GM21423 (cell line): ENCODE measurements around the gene PSPN.
A peak's percentile ranks its signal among the peaks of the same experiment; 100 is the strongest.
"Not testable (repeated sequence)": the region's sequence is repeated elsewhere in the genome, so short reads cannot be mapped to it uniquely, and the experiment has no call there.

Experiments
- ATAC-seq: cut with Tn5 transposase; IDR thresholded peaks from one replicate; pipeline ENCODE4 v1.9.1; 2021; ENCODE audit warnings: mild to moderate bottlenecking, moderate library complexity; ENCODE audit not compliant: unreplicated experiment

Gene PSPN

DNA sequence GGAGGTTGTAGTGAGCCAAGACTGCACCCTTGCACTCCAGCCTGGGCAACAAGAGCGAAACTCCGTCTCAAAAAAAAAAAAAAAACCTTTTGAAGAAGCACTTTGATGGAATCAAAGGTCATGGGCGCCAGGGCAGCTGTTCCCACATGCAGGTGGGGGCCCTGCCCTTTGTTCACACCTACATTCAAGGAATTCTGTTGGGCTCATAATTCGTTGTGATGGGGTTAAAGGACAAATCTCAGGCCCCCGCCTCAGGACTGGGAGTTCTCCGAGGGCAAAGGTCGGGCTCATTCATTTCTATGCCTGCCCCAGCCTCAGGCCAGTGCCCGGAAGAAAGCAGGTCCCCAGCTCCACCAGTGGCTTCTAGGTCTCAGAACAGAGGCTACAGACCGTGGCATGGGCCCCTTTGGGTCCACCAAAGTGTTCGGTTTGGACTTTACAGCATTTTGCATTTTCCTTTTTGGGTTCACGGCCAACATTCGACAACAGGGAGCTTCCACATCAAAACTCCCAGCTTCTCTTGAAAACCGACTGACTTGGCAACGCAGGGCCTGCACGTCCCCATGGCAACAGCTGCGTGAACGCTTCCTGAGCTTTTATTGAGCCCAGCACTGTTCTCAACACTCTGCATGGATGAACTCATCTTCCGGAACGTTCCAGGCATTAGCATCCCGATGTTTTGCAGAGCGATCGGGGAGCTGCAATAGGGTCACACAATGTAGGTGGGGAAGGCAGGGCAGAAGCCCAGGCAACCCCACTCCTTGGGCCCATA, 27.3 kb upstream of the PSPN start:
- no peak for ATAC-seq

DNA sequence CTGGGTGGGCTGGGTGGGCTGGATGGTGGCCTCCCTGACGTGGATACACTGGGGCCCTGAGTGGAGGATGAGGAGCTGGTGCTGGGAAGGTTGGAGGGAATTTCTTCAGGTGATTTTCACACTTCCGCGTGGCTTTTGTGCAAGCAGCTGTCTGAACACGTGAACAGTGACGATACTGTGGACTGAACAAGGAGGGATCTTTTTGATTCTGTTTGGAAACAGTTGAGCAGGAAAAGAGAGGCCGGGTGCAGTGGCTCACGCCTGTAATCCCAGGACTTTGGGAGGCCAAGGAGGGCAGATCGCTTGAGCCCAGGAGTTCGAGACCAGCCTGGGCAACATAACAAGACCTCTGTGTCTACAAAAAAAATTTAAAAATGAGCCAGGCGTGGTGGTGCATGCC, 26.3 kb upstream of the PSPN start:
- no peak for ATAC-seq

DNA sequence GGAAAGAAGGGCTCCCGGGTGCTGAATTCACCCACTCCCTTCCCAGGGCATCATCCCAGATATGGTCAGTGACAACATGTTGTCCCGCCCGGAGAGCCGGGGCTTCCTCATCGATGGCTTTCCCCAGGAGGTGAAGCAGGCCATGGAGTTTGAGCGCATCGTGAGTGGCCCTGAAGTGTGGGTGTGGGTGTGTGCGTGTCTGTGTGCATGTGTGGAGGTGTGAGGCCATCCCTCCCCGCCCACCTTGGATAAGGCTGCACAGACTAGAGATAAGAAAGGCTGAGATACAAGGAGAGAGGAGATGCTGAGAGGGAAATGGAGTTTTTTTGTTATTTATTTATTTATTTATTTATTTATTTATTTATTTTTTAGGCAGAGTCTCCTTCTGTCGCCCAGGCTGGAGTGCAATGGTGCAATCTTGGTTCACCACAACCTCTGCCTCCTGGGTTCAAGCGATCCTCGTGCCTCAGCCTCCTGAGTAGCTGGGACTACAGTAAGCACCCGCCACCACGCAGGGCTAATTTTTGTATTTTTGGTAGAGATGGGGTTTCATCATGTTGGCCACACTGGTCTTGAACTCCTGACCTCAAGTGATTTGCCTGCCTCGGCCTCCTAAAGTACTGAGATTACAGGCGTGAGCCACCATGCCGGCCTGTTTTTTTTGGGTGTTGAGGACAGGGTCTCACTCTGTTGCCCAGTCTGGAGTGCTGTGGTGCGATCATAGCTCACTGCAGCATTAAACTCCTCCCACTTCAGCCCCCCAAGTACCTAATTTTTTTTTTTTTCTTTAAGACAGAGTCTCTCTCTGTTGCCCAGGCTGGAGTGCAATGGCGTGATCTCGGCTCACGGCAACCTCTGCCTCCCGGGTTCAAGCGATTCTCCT, 24.6 kb upstream of the PSPN start:
- not testable (repeated sequence) for ATAC-seq

DNA sequence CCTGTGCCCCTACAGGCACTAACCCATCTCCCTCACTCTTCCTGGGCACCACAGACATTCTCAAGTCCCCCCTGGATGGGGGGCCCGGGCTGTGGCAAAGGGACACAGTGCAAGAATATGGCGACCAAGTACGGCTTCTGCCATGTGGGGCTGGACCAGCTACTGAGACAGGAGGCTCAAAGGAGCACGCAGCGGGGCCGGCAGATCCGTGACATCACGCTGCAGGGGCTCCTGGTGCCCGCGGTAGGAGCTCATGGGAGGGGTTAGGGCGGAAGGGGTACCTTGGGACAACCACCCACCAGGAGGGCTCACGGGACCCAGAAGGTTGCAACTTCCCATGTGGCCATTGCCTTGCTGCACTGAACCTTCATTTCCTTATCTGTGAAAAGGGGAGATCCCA, 20.6 kb upstream of the PSPN start:
- no peak for ATAC-seq

DNA sequence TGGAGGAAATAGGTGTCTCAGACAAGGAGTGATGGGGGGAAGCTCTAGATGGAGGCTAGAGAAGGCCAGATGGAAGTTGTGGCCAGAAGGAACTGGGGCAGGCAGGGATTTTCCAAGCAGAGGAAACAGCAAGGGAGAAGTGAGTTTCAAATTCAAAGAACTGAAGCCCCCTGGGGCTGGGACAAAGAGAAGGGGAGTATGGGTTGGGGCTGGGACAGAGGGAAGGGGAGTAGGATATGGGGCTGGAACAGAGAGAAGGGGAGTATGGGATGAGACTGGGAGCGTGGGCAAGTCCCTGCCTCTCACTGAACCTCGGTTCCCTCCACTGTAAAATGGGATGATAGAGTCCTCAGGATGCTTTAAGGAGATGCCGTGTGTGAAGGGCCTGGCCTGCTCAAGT, 19.1 kb upstream of the PSPN start:
- no peak for ATAC-seq

DNA sequence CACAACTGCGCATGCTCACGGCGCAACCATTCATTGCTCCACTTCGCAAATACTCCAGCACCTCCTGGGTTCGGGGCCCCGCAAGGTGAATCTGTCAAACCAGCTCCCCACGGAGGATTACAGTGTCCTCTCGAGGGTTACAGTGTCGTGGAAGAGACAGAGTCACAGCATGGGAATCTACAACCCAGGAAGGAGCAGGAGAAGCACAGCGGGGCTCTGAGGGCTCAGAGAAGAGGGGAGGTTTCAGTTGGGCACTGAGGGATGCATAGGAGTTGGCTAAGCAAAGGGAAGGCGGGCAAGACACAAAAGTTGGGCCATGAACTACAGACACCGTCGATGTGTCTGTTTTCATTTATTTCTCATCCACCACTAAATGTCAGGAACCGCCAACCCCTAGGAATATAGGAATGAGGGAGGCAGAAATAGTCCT, 18.3 kb upstream of the PSPN start:
- no peak for ATAC-seq

DNA sequence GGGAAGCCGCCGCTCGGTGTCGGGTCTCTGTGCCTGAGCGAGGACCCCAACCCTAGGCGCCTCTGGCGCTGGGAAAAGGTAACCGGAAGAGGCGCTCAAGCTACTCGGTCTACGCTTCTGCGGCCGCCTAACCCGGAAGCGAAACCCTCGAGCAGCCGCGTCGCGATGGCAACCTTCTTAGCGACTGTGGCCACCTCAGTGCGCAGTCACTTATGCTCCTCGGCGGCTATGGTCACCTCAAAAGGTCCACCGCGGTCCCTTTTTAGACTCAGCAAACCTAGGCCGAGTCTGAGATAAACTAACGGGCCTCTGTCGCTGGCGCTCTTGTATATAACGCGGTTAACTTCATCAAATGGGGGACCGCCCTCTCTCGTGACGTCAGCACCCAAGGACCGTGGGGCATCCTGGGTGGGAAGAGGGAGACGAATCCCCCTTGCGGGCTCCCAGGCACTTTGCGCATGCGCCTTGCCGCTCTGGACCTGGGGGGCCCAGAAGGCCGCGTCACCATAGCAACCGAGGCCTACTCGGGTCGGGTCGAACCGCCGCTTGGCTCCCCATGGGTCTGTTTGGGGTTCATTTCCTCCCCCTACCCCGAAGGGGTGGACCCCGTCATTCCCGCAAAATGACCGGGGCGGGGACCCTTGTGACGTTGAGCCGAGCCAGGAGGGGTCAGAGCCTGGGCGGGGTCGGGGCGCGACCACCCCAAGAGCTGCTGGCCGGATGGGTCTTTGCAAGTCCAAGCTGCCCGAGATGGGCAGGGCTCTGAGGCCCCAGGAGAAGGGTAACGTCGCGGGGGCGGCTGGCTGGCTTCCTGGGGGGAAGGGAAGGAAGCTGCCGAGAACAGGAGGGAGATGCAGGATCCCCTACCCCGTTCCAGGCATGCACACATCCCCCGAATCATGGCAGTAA, 17.6 kb upstream of the PSPN start, which contains the start of gene GTF2F1:
TSS of gene GTF2F1 (minus strand) at position 91 of the 909 bp plus-strand sequence. CDS start 169 bp downstream, outside the sequence.
- ATAC-seq: peak; percentile 83

DNA sequence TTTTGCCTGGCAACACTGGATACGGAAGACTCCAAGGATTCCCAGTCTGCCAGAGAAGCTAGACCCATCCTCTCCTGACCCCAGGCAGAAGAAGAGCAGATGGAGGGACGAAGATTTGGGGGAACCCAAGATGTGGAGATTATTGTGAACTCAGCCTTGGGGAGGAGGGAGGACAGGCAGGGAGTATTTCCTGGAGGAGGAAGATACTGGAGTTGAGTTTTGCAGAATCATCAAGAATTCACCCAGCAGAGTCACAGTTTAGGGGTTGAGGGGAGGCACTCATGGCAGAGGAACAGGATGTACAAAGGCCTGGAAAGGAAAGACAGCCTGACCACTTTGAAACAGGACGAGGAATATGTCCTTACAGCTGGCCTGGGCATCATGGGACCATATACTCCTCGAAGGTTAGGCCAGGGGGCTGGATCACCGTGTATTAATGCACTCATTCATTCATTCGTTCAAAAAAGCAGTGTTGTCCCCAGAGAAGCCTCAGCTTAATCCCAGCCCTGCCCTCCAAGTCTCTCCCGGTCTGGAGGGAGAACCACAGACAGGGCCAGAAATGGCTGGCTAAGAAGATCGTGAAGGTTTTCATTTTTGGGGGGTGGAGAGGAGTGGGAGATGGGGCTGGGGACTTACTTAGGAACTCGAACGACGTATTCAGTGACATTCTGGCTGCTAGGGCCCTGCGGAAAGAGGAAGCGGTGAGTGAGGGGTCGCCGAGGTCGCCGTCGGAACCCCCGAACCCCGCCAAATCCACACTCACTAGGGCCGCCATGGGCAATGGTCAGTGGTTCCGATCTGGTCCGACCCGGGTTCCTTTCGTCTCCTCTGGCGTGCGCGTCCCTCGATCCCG, 16.7 kb upstream of the PSPN start:
- ATAC-seq: no peak

DNA sequence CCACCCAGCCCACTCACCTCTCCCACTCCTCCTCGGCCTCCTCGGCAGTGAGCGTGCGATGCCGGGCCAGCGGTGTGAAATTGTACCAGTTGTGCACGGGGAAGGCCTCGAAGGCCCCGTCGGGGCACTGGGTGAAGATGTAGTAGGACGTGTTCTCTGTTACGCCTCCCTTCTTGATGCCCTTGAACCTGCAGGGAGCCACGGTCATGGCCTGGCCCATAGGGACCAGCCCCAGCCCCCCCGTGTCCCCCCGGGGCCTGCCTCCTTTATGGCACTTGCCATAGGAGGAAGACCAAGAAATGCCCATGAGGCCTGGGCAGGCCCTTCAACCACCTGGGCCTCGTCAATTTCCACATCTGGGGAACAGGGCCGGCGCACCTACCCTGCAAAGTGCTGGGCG, 11.6 kb upstream of the PSPN start:
- no peak for ATAC-seq

DNA sequence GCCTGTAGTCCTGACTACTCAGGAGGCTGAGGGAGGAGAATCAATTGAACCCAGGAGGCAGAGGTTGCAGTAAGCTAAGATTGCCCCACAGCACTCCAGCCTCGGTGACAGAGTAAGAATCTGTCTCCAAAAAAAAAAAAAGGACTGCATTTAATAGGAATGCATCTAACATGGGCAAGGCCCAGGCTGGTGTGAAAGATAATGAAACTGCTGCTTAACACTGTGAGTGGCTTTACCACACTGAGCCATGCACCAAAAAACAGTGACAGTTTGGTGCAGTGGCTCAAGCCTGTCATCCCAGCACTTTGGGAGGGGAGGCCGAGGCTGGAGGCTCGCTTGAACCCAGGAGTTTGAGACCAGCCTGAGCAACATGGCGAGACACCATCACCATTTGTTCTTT, 8.6 kb upstream of the PSPN start:
- ATAC-seq: no peak

DNA sequence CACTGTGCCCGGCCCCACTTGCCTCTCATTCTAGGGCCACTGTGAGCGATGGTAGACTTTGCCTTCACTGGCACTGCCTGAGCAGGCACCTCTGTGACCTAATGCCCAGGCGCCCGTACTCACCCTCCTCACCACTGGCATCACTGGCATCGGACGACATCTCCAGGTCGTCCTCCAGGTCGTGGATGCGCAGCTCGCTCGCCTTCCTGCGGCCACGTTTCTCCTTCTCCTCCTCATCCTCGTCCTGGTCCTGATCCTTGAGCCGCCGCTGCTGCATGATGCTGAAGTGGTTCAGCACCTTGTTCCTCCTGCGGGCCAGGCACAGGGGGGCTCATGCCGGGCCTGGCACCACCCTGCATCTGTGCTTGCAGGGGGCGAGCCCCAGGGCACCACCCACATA, 7.5 kb upstream of the PSPN start:
- no peak for ATAC-seq

DNA sequence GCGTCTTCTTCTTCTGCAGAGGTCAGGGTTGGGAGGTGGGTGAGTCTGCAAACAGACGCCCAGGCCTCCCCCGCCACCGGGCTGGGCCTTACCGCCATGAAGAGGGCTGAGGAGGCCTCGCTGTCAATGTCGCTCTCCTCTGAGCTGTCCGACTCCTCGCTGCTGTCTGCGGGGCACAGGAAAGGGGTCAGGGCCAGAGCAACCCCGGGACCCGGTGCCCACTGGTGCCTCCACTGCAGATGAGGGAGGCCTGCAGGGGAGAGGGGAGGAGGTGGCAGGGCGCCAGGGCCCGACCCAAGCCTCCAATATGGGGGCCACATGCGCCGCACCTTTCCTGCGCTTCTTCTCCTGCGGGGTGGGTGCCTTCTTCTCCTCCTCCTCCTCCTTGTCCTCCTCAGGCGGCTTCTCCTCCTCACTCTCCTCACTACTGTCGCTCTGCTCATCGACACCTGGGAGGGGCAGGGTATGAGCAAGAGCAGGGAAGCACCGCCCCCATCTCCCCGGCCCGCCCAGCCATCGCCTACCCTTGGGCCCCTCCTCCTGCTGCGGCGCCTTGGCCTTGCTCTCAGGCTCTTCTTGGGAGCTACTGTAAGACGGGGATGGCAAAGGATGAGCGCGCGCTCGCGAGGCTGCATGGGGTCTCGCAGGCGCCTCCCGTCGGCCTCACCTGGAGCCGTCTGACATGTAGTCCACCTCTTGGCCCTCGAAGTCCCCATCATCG, 5.5 kb upstream of the PSPN start:
- ATAC-seq: no peak

DNA sequence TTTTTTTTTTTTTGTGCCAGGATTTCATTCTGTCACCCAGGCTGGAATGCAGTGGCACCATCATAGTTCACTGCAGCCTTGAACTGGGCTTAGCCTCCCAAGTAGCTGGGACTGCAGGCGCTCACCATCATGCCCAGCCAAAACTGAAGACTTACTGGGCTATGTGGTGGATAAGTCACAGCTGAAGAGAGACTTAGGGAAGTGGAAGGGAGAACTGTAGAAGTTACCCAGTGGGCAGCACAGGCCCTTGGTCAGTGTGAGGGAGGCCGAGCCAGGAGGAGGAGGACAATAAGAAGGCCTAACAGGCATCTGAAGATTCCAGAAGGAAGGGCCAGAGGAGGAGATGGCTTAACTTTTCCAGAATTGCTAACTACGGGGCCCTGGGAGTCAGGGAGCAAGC, 4.0 kb upstream of the PSPN start:
- ATAC-seq: no peak

DNA sequence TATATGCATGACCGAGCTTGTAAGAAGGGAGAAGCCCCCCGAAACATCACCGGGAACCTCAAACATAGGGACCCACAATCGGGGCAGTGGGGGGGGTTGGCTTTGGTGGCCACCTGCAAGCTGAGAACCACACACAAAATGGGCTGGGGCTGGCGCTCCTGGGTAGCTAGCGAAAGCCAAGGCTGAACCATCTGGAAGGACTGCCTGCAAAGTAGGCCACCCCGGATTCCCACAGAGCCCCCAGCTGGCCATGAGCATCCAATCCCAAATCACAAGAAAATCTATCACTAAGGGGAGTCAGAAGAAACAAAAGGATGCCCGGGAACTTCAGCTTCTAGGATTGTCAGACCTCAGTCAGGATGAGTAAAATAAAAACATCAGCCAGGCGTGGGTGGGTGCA, 2.8 kb upstream of the PSPN start:
- ATAC-seq: no peak

DNA sequence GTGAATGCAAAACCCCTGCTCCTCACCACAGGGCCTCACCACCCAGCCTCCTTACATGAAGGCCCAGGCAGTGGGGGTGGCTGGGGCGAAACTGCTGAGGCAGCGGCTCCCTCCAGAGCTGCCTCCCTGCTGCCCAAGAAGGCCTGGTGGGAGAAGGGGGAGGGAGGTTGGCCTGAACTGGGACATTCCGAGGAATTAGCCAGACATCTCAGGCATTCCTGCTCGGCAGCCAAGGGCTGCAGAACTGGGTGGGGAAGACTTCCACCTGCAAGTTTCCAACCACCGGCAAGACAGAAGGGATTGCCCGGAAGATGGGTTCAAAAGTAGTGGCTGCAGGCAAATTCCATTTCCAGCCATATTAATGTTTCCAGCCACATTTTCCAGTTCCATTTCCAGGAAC, 2.3 kb upstream of the PSPN start:
- ATAC-seq: no peak

DNA sequence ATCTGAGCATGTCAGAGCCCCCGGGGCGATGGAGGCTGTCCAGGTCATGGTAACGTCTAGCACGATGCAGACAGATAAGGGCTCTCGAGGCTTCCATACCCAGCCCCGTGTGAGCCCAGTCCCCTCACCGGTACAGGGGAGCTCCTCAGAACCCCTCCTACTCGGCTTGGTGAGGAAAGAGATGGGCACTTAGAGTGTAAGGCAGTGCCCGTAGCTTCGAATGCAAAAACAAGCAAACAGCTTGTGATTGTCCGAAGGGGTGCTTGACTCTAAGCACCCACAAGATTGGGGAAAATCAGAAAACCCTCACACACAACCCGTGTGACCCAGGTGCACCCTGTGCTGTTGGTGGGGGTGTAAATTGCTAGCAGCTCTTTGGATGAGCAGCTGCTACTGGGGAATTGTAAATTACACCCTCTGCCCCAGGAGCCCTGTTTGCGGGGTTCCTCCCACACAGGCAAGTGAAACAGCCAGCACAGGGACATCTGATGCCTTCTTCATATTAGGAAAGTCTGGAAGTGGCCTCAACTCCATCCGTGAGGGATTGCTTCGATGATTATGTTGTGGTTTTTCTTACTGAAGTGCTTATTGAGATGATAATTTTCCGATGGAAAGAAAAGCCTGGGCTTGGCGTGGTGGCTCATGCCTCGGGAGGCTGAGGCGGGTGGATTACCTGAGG, 918 bp upstream of the PSPN start:
- ATAC-seq: no peak

DNA sequence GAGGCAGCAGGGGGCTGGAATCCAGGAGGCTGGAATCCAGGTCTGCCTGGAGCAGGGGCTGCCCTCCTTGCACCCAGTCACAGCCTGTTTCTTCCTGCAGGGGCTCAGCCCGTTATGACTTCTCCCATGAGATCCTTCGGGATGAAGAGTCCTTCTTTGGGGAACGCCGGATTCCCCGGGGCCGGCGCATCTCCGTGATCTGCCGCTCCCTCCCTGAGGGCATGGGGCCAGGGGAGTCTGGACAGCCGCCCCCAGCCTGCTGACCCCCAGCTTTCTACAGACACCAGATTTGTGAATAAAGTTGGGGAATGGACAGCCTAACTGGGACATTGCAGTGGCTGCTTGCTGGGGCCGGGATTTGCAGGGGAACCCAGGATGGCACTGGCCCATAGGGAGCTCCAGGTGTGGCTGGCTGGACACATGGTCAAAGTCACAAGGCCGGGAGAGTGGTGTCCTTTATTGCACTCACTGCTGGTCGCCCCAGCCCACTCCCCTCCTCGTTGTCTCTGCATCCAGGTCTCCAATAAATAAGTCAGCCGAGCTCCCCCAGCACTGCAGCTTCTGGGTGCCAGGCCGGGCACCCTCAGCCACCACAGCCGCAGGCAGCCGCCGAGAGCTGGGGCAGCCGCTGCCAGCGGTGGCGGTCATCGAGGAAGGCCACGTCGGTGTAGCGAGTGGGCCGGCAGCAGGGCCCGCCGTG, 872 bp downstream of the PSPN start:
- no peak for ATAC-seq

DNA sequence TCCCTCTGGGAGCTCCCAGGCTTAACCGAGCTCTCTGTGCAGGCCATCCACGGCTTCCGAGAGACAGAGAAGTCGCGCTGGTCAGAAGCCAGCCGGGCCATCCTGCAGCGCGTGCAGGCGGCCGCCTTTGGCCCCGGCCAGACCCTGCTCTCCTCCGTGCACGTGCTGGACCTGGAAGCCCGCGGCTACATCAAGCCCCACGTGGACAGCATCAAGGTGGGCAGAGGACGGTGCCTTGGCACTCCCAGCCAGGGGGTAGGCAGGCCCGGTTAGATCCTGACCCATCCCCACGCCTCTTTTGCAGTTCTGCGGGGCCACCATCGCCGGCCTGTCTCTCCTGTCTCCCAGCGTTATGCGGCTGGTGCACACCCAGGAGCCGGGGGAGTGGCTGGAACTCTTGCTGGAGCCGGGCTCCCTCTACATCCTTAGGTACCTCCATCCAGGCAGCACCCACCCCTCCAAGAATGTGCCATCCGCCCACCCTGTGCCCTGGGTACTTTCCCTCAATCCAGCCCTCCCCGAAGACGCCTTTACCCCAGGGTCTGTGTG, 1.5 kb downstream of the PSPN start:
- ATAC-seq: no peak
